HepG2 (cell line): Measurements from ENCODE around the gene LRP5.

Experiments used
- HDAC1 ChIP-seq: sonication (generic); formaldehyde crosslinking; IDR thresholded peaks from 2 replicates; pipeline ENCODE4 v1.5.1; 2020; ENCODE audit warnings: mild to moderate bottlenecking, missing genetic modification reagents
- MAX ChIP-seq: IDR thresholded peaks from 2 replicates; pipeline ENCODE4 v1.6.1; 2012; ENCODE audit warnings: inconsistent platforms
- NR2C2 ChIP-seq: sonication (generic); formaldehyde crosslinking; IDR thresholded peaks from 2 replicates; pipeline ENCODE4 v1.4.0; 2020; ENCODE audit warnings: missing genetic modification reagents, mild to moderate bottlenecking, moderate library complexity, borderline replicate concordance
- SP1 ChIP-seq, 2 experiments: fragments of 450-650 bp in 1 of 2; sonication (generic) in 1 of 2; formaldehyde crosslinking in 1 of 2; IDR thresholded peaks; 2 replicates each; pipeline versions ENCODE4 v1.4.0 to v1.6.1; 2016 to 2020; ENCODE audit warnings: missing genetic modification reagents in 1 of 2
- ZBTB33 ChIP-seq: sonication (generic); formaldehyde crosslinking; IDR thresholded peaks from 2 replicates; pipeline ENCODE4 v1.4.0; 2020; ENCODE audit warnings: missing genetic modification reagents

- no peak for TF ChIP-seq NR2C2 (CRISPR knock-in tag)
- no peak for TF ChIP-seq ZBTB33 (CRISPR knock-in tag)
- no peak for TF ChIP-seq MAX
- TF ChIP-seq SP1 (IDR thresholded peaks at IDR 0.05), result no peak
- TF ChIP-seq SP1 (CRISPR knock-in tag; IDR thresholded peaks at IDR 0.05), result no peak
- TF ChIP-seq HDAC1 (CRISPR knock-in tag), result no peak
Measured at GRCh38 chr11:68312117-68312779, at the start of gene LRP5.
